Right lobe of liver (tissue), 6 donors: Measurements from ENCODE around the gene ABCC3. TPM values are rescaled to one million over a fixed set of nuclear protein-coding genes. Genes with fewer than 3 reads are reported as not detected.

Source experiments
- ATAC-seq, 4 donors: fragments of 200-7000 bp; cut with Tn5 transposase; one replicate each; pipeline ENCODE4 v1.9.1; 2020; ENCODE audit warnings: mild to moderate bottlenecking in 4 of 4, moderate library complexity in 4 of 4
- DNase-seq, 3 donors: peaks; one replicate each; pipeline ENCODE4 v3.0.0-alpha.2; 2020
- H3K27ac ChIP-seq, 3 donors: fragments of 200-600 bp; one replicate each; pipeline ENCODE4 v1.8.0; 2022
- H3K27me3 ChIP-seq, 2 donors: fragments of 200-600 bp; one replicate each; pipeline ENCODE4 v1.8.0; 2022
- H3K36me3 ChIP-seq, 4 donors: fragments of 200-600 bp; sonication (generic) in 1 of 4; one replicate each; pipeline versions ENCODE4 v1.5.1 to v1.8.0; 2017 to 2022; ENCODE audit warnings: control low read depth in 1 of 4
- H3K4me1 ChIP-seq, 4 donors: fragments of 200-600 bp; sonication (generic) in 1 of 4; one replicate each; pipeline versions ENCODE4 v1.5.1 to v1.8.0; 2017 to 2022; ENCODE audit warnings: control low read depth in 1 of 4
- H3K4me3 ChIP-seq, 3 donors: fragments of 200-600 bp; one replicate each; pipeline ENCODE4 v1.8.0; 2022
- H3K9me3 ChIP-seq, 4 donors: fragments of 200-600 bp; sonication (generic) in 1 of 4; one replicate each; pipeline versions ENCODE4 v1.5.1 to v1.8.0; 2017 to 2022; ENCODE audit warnings: control low read depth in 1 of 4
- POLR2A ChIP-seq: fragments of 450-650 bp; IDR thresholded peaks from one replicate; pipeline ENCODE4 v1.6.1; 2017; ENCODE audit warnings: antibody characterized with exemption, mild to moderate bottlenecking
- WGBS: methylation state at CpG from one replicate; pipeline ENCODE4 v1.1.6; 2018; ENCODE audit warnings: low coverage, low lambda C conversion rate; ENCODE audit not compliant: insufficient coverage; ENCODE audit errors: missing lambda C conversion rate; 5-methylcytosine and 5-hydroxymethylcytosine counted together
- intact Hi-C, 2 donors: fragments of 100-400 bp; cut with DNase I; formaldehyde crosslinking; loops; one replicate each; pipeline versions ENCODE4 v1.11.2 to v1.14.1; 2022
- small RNA-seq, 2 experiments: library from RNA; depleted of rRNA; stranded (forward); fragments of <200 nt; gene quantifications; one replicate each; pipeline ENCODE3, GENCODE V24; 2016
- total RNA-seq, 6 experiments: library from RNA; depleted of rRNA in 2 of 6; stranded (reverse); fragments of >200 nt in 2 of 6; fragmentation: NEBNext Ultra II Directional in 3 of 6; extraction: Animal tissue kit (Norgen Biotek cat#: 25700) in 3 of 6; gene quantifications; one replicate each; pipeline versions ENCODE4 v1.1.0 to v1.2.4, GENCODE V29; 2016 to 2023
- TF ChIP-seq, protein P1 (sequence below), 4 donors: fragments of 200-600 bp in 3 of 4; fragments of 450-650 bp in 1 of 4; IDR thresholded peaks; one replicate each; pipeline versions ENCODE4 v1.5.1 to v1.8.0; 2016 to 2022; ENCODE audit warnings: antibody characterized with exemption in 4 of 4, mild to moderate bottlenecking in 2 of 4
- donor health status: DM: no; HTN: yes; CAD: no.
- donor health status: DM: no; HTN: no; CAD: no.
- donor health status: DM: no; HTN: no; CAD: no.
- donor health status: DM: no; HTN: yes; CAD: no.
- donor health status: DM: no; HTN: yes; CAD: no.

The ABCC3 gene
- total RNA-seq, 6 experiments from 2014 or later = 146 to 286 (median 178) TPM

- Histone ChIP-seq H3K27me3 (no peaks in the 10 kb centered on the region), H3K4me1 (peaks cover 0 to 6% (median 0%) of the 10 kb centered on the region in 4 donors), H3K36me3 (peaks cover 0 to 19% (median 8%) of the 10 kb centered on the region in 4 donors), H3K9me3 (no peaks in the 10 kb centered on the region), H3K4me3 (no peak overlapping the region), H3K27ac (no peak overlapping the region)
- ATAC-seq (no peak), DNase-seq (no peak)
- 34% methylated on average over 2 of the region's 3 CpGs for WGBS
- intact Hi-C loops = no loop called here
- TF ChIP-seq POLR2A = no peak
These were observed 100.6 kb downstream of the ABCC3 start for GRCh38 chr17:50735287-50735686.

GRCh38 chr17:50737118-50737698, 102.5 kb downstream of the ABCC3 start:
- ATAC-seq = no peak

DNA sequence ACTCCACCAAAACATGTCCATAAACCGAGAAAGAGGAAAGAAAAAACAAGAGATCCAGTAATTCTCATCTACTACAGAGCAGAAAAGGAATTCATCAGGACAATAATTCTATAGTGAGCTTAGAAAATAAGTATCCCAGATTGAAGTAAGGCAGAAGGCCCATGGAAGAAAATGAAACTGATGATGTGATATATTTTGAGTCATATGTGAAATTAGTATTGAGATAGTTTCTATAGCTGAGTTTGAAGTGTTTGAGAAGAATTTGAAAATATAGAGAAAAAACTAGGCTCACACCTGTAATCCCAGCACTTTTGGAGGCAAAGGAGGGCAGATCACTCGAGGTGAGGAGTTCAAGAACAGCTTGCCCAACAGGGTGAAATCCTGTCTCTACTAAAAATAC, 104.4 kb downstream of the ABCC3 start:
- Histone ChIP-seq H3K4me3 (no peak overlapping the region), H3K4me1 (no peaks in the 10 kb centered on the region), H3K36me3 (peaks cover 8 to 55% (median 31%) of the 10 kb centered on the region in 4 donors), H3K9me3 (no peaks in the 10 kb centered on the region), H3K27ac (no peak overlapping the region), H3K27me3 (no peaks in the 10 kb centered on the region)
- ATAC-seq = no peak
- no peak for DNase-seq
- 0% methylated on average over 2 of the region's 2 CpGs for WGBS
- intact Hi-C loops = no loop called here
- TF ChIP-seq, protein P1, sequence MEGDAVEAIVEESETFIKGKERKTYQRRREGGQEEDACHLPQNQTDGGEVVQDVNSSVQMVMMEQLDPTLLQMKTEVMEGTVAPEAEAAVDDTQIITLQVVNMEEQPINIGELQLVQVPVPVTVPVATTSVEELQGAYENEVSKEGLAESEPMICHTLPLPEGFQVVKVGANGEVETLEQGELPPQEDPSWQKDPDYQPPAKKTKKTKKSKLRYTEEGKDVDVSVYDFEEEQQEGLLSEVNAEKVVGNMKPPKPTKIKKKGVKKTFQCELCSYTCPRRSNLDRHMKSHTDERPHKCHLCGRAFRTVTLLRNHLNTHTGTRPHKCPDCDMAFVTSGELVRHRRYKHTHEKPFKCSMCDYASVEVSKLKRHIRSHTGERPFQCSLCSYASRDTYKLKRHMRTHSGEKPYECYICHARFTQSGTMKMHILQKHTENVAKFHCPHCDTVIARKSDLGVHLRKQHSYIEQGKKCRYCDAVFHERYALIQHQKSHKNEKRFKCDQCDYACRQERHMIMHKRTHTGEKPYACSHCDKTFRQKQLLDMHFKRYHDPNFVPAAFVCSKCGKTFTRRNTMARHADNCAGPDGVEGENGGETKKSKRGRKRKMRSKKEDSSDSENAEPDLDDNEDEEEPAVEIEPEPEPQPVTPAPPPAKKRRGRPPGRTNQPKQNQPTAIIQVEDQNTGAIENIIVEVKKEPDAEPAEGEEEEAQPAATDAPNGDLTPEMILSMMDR (IDR thresholded peaks at IDR 0.05) = no peak
- TF ChIP-seq POLR2A = no peak

More at GRCh38 chr17:50737118-50737698, 102.5 kb downstream of the ABCC3 start:
- Histone ChIP-seq H3K4me3 (no peak overlapping the region), H3K36me3 (peaks cover 0 to 38% (median 21%) of the 10 kb centered on the region in 4 donors), H3K4me1 (peaks cover 0 to under 1% (median 0%) of the 10 kb centered on the region in 4 donors), H3K27me3 (no peaks in the 10 kb centered on the region), H3K9me3 (no peaks in the 10 kb centered on the region), H3K27ac (no peak overlapping the region)
- DNase-seq = no peak
- WGBS = 83% methylated on average over 2 of the region's 2 CpGs
- intact Hi-C loops = no loop called here
- TF ChIP-seq POLR2A = no peak
- TF ChIP-seq, protein P1 (IDR thresholded peaks at IDR 0.05) = no peak

Small RNA genes lying within 50 kb of the gene (small RNA-seq; reads per million reads assigned to genes)
- 0 reads per million in 2 experiments for gene RF00019

Other genes with a start within 250 kb of the ABCC3 start
- 100 to 1,000 TPM in 2 of 6 experiments, 10 to 100 TPM in 4; 36.0 to 125 (median 64.0) TPM for gene LRRC59, start 237.4 kb upstream of the ABCC3 start, total RNA-seq
- 10 to 100 TPM; 25.1 to 60.9 (median 36.9) TPM for gene ACSF2, start 208.7 kb upstream of the ABCC3 start, total RNA-seq
- gene CHAD, start 166.0 kb upstream of the ABCC3 start, total RNA-seq = 10 to 100 TPM in 2 of 6 experiments, 1 to 10 TPM in 4; 1.0 to 11.3 (median 3.8) TPM
- 10 to 100 TPM; 17.9 to 26.6 (median 23.4) TPM for gene RSAD1, start 156.0 kb upstream of the ABCC3 start, total RNA-seq
- under 1 TPM in 1 of 6 experiments, not detected in 5; 0.51 TPM for gene MYCBPAP, start 126.4 kb upstream of the ABCC3 start, total RNA-seq
- under 1 TPM in 2 of 6 experiments, not detected in 4; 0.06 to 0.27 TPM for gene EPN3, start 102.1 kb upstream of the ABCC3 start, total RNA-seq
- 100 to 1,000 TPM in 1 of 6 experiments, 10 to 100 TPM in 5; 29.6 to 203 (median 34.2) TPM for gene SPATA20, start 87.7 kb upstream of the ABCC3 start, total RNA-seq
- not detected for gene CACNA1G, start 74.2 kb upstream of the ABCC3 start, total RNA-seq
- 10 to 100 TPM; 13.9 to 17.4 (median 15.1) TPM for gene ANKRD40, start 73.0 kb downstream of the ABCC3 start, total RNA-seq
- gene LUC7L3, start 84.7 kb downstream of the ABCC3 start, total RNA-seq = 10 to 100 TPM; 15.4 to 50.5 (median 31.0) TPM
- under 1 TPM in 1 of 6 experiments, not detected in 5; 0.29 TPM for gene ANKRD40CL, start 132.6 kb downstream of the ABCC3 start, total RNA-seq
- gene WFIKKN2, start 200.7 kb downstream of the ABCC3 start, total RNA-seq = not detected
- gene TOB1, start 231.5 kb downstream of the ABCC3 start, total RNA-seq = 100 to 1,000 TPM in 3 of 6 experiments, 10 to 100 TPM in 3; 36.2 to 222 (median 82.1) TPM